HG03378 (cell line): ENCODE measurements around the gene WBP1L.
"Not testable (repeated sequence)": the region's sequence is repeated elsewhere in the genome, so short reads cannot be mapped to it uniquely, and the experiment has no call there.

Experiments used
- ATAC-seq: cut with Tn5 transposase; IDR thresholded peaks from one replicate; pipeline ENCODE4 v1.9.1; 2021; ENCODE audit warnings: mild to moderate bottlenecking, moderate library complexity; ENCODE audit not compliant: unreplicated experiment

Gene WBP1L

DNA sequence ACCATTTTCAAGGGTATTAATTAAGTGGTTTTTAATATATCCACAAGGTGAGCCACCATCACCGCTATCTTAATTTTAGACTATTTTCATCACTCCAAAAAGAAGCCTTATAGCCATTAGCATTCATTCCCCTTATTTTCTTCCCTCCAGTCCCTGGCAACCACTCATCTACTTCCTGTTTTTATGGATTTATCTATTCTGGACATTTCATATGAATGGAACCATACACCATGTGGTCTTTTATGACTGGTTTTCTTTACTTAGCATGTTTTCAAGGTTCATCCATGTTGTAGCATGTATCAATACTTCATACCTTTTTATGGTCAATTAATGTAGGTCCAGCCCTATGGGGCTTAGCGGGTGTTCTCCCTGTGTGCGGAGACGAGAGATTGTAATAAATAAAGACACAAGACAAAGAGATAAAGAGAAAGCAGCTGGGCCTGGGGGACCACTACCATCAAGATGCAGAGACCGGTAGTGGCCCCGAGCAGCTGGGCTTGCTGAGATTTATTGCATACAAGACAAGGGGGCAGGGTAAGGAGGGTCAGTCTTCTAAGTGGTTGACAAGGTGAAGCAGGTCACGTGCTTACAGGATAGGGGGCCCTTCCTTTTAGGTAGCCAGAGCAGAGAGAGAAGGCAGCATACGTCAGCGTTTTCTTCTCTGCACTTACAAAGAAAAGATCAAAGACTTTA is 14.6 kb downstream of the WBP1L start:
- no peak for ATAC-seq

DNA sequence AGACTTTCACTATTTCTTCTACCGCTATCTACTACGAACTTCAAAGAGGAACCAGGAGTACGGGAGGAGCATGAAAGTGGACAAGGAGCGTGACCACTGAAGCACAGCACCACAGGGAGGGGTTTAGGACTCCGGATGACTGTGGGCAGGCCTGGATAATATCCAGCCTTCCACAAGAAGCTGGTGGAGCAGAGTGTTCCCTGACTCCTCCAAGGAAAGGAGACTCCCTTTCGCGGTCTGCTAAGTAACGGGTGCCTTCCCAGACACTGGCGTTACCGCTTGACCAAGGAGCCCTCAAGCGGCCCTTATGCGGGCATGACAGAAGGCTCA is 15.2 kb downstream of the WBP1L start:
- not testable (repeated sequence) for ATAC-seq

DNA sequence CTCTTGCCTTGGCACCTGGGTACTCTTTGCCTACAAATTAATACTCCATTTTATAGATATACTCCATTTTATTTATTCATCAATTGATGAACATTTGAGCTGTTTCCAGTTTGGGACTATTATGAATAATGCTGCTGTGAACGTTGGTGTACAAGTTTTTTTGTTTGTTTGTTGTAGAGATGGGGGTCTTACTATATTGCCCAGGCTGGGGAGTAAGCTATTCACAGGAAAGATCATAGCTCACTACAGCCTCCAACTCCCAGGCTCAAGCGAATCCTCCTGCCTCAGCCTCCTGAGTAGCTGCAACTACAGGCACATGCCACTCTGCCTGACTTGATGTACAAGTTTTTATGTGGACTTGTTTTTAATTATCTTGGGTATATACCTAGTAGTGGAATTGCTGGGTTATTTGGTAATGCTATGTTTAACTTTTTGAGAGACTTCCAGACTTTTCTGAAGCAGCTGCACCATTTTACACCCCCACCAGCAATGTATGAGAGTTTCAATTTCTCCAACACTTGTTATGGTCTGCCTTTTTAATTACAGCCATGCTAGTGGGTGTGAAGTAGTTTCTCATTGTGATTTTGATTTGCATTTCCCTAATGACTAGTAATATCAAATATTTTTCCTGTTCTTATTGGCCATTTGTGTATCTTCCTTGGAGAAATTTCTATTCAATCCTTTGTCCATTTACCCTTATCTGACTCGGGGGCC is 15.9 kb downstream of the WBP1L start:
- no peak for ATAC-seq

DNA sequence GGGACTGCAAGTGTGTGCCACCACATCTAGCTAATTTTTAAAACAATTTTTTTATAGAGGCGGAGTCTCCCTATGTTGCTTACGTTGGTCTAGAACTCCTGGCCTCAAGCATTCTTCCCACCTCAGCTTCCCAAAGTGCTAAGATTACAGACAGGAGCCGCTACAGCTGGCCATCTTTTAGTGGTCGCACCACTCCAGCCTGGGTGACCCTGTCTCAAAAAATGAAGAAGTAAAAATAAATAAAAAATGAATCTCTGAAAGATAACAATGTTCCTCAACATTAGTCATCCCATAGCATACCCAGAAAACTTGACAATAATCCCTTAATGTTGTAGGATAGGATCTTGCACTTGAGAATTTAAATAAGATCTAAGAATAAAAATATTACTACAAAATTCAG is 18.2 kb downstream of the WBP1L start:
- no peak for ATAC-seq

GRCh38 chr10:102762401-102763015 is 18.8 kb downstream of the WBP1L start:
- no peak for ATAC-seq

DNA sequence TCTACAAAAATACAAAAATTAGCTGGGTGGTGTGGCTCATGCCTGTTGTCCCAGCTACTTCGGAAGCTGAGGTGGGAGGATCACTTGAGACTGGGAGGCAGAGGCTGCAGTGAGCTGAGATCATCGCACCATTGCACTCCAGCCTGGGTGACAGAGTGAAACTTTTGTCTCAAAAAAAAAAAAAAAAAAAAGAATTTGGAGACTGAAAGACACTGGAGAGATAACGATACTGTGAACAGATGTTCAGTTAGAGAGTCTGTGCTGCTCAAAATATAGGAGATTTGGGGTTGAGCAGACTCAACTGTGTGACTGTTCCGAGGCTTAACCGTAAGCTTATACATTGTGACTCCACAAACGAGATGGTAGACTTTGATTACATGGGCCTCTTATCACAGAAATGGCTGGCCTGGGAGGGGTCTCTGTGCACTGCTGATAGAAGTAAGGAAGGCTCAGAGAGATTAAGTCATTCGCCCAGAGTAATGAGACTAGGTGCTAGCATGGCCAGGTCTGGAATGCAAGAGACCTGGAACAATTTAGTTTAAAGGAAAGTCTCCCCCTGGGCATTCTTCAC is 19.4 kb downstream of the WBP1L start:
- ATAC-seq, result no peak

DNA sequence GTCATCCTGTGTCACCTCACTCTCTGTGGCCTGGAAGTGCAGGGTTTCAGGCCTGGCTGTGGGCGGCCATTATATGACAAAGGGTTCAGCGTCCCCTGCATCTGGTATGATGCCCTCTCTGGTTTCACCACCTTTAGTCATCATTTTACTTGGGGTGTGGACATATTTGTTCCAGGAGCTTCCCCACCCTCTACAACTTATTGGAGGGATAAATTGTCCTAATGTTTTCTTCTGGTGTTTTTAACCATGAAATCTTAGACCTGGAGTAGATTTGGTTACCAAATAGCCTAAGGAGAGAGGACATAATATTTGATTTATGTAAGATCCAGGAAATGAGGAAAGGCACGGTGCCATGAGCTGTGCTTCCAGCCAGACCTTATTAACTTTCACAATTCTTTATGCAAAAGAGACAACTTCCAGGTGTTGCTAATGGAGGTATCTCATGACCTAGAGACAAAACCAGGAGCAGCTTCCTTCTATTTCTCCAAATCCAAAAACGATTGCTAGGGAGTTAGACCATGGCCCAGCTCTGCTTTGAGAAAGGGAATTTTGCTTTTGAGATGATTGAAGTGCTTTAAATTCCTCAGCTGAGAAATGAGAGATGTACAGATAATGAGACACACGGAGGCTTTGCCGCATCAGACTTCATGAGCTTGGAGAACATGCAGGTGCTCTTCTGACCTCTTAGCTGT is 20.9 kb downstream of the WBP1L start:
- ATAC-seq, result no peak

DNA sequence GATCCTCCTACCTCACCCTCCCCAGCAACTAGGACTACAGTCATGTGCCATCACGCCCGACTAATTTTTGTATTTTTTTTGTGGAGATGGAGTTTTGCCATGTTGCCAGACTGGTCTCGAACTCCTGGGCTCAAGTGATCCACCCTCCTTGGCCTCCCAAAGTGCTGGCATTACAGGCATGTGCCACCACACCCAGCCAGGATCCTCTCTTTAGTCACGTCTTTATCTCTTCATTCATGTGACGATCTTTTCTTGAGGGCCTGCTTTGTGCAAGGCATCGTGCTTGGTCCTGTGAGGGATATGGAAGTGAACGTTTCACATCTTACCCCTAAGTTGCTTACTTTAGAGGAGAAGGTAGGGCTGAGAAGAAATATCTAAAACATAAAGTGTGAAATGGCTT is 21.6 kb downstream of the WBP1L start:
- ATAC-seq, result no peak

- no peak for ATAC-seq
Measured at GRCh38 chr10:102767428-102768160, 23.8 kb downstream of the WBP1L start.

- ATAC-seq, result no peak
Measured at GRCh38 chr10:102769375-102770107, 25.8 kb downstream of the WBP1L start.

GRCh38 chr10:102770108-102770482 is 26.3 kb downstream of the WBP1L start:
- ATAC-seq, result no peak

DNA sequence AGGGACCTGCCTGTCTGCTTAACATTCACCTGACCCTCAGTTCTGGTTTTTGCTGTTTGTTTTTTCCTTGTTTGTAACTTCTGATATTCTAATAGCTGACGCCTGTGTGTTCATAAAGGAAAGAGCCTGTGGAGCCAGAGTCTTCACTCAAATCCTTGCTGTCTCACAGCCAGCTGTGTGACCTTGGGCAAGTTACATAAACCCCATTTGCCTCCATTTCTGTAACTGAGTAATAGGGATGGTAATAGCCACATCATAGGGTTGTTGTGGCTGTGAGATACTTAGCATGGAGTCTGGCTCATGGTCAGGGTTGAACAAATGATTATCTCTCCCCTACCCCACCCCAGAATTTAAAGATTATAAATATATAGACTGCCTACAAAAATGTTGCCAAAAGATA is 27.0 kb downstream of the WBP1L start:
- ATAC-seq, result no peak

- ATAC-seq, result no peak
Measured at GRCh38 chr10:102773320-102773719, 29.6 kb downstream of the WBP1L start.

DNA sequence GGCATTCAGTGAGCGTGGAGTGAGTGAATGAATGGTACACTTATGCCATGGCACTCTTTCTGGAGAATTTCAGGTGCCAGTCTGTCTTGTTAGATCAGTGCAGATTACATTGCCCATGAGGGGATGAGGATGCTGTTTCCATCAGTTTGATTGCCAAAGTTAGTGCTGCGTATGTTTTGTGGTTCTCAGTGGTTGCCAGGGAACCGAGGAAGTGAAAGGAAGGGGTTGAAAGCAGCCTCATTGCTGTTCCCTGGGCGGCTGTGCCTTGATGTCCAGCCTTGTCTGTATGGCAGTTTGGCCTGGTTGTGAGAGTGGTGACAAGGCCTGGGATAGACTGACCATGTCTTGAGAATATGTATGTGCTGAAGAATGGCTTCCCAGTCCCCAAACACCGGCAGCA is 30.2 kb downstream of the WBP1L start:
- ATAC-seq, result no peak

DNA sequence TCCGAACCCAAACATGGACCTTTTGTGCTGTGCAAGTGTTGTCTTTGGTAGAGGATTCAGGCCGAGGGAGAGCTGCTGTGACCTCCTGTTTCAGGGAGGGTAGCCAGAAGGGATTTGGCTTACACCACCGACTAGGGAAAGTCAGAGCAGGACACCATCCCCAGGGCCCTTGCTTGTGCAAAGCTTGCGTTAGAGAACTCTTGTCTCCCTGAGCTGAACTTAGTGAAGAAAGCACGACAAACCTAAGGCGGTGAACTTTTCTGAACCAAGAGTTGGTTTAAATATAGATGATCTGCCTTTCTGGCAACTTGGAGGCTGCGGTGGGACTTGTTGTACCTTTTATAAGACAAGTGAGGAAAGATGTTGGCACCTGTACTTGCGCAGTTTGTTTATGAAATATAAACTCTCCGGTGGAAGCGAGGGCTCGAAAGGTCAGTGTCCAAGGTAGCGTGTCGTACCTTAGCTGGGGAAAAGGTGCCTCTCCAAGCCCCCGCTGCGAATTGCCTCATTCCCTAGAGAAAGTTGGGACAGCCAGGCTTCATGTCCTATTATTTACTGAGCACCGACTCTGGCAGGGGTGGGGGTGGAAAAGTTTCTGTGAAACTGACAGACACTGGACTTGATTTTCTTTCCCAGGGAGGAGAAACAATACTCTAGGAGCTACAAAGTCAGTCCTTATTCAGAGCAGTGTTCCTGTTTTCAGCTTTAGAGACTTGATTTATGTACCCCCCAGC is 31.6 kb downstream of the WBP1L start:
- no peak for ATAC-seq

- ATAC-seq, result no peak
Measured at GRCh38 chr10:102775935-102776669, 32.4 kb downstream of the WBP1L start.

- ATAC-seq, result no peak
Measured at GRCh38 chr10:102776779-102777456, 33.2 kb downstream of the WBP1L start.
